Measurements from ENCODE around the gene S100A6. TPM values are rescaled to one million over a fixed set of nuclear protein-coding genes. Genes with fewer than 3 reads are reported as not detected.

S100A6 gene
- total RNA-seq, 1 donor from 2014 or later = 1,046 TPM

DNA sequence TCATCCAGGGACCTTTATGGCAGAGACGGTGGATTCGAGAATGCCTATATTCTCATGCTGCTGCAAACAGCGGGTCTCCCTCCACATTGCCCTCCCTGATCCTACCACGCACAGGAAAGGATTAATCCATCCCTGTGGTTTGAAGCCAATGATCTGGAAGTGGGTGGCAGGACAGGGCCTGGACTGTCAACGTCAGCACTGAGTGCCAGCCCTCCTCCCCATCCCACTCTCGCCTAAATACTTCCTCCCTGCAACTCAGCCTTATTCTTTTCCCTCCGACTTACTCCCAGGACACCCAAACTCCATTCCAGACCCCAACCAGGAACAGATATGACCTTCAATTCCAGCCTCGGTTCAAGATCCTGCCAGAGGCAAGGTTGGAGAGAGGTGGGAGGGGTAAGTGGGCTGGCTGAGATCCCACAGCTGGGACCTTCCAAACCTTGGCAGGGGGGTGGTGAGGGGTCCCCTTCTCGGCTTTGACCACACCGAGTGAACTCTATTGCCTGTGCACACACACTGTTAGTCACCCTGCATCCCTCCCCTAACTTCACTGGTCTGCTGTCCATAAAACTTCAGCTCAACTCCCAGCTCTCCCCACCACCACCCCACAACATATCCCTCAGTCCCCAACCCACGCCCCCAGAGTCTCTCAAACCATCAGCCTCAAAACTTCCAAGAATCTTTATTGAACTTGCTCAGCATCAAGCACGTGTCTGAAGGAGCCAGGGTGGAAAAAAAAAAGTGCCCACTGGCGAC is 7.3 kb upstream of the S100A6 start:
- Histone ChIP-seq H3K9me3 (no peaks in the 10 kb centered on the region), H3K27ac (peak overlapping the region; percentile 11), H3K4me1 (peaks cover 45% of the 10 kb centered on the region), H3K27me3 (no peaks in the 10 kb centered on the region), H3K4me3 (peak overlapping the region; percentile 59), H3K36me3 (no peaks in the 10 kb centered on the region)
- intact Hi-C loops (cut with DNase I) = no loop called here
- ATAC-seq (no peak), DNase-seq (peak; percentile 10)
- TF ChIP-seq, protein P1, sequence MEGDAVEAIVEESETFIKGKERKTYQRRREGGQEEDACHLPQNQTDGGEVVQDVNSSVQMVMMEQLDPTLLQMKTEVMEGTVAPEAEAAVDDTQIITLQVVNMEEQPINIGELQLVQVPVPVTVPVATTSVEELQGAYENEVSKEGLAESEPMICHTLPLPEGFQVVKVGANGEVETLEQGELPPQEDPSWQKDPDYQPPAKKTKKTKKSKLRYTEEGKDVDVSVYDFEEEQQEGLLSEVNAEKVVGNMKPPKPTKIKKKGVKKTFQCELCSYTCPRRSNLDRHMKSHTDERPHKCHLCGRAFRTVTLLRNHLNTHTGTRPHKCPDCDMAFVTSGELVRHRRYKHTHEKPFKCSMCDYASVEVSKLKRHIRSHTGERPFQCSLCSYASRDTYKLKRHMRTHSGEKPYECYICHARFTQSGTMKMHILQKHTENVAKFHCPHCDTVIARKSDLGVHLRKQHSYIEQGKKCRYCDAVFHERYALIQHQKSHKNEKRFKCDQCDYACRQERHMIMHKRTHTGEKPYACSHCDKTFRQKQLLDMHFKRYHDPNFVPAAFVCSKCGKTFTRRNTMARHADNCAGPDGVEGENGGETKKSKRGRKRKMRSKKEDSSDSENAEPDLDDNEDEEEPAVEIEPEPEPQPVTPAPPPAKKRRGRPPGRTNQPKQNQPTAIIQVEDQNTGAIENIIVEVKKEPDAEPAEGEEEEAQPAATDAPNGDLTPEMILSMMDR (IDR thresholded peaks at IDR 0.05) = no peak

DNA sequence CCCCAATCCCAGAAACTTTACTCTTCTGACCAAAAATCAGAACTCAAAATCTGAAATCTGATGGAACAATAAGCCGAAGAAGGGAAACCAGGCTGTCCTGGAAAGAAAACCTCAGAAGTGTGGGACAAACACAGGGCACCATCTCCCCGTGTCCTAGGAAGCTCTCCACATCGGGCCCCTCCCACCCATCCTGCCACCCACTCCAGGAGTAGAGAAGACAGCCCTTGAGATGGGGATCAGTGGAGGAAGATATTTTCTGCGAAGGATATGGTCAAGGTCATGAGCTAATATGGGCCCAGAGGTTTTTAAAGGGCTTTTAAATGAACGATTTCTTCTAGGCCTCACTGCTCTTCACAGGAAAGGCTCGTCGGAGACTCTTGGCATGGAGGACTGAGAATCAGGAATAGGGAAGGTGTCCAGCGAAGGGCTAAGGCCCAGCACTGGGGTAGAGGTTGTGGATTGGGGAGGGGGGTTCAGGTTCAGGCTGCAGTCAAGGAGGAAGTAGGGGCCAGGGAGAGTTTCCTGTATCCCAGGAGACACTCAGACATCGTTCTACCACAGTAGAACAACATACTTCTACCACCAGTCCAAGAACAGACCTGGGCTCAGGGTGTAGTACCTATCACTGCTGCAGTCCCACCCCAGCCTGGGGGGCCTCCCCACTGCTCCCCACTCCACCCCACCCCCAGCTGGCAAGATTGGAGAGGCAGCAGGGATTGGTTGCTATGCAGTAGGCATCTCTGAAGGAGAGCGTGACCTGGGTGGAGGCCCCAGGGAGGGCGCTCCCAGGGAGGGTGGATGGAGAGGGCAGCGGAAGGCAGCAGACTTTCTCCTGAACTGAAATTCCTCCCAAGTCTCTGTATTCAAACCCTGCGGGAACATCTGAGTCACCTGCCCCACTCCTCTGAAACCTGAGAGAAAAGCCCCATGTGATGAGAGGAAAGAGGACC is 6.1 kb upstream of the S100A6 start:
- no peak overlapping the region for H3K4me3 ChIP-seq
- no peaks in the 10 kb centered on the region for H3K9me3 ChIP-seq
- ATAC-seq (no peak), DNase-seq (peak; percentile 40)
- H3K4me1 ChIP-seq = peaks cover 46% of the 10 kb centered on the region
- TF ChIP-seq, protein P1 (IDR thresholded peaks at IDR 0.05) = no peak
- intact Hi-C loops (cut with DNase I) = no loop called here
- H3K27me3 ChIP-seq = no peaks in the 10 kb centered on the region
- H3K27ac ChIP-seq = peak overlapping the region; percentile 67
- H3K36me3 ChIP-seq = no peaks in the 10 kb centered on the region

DNA sequence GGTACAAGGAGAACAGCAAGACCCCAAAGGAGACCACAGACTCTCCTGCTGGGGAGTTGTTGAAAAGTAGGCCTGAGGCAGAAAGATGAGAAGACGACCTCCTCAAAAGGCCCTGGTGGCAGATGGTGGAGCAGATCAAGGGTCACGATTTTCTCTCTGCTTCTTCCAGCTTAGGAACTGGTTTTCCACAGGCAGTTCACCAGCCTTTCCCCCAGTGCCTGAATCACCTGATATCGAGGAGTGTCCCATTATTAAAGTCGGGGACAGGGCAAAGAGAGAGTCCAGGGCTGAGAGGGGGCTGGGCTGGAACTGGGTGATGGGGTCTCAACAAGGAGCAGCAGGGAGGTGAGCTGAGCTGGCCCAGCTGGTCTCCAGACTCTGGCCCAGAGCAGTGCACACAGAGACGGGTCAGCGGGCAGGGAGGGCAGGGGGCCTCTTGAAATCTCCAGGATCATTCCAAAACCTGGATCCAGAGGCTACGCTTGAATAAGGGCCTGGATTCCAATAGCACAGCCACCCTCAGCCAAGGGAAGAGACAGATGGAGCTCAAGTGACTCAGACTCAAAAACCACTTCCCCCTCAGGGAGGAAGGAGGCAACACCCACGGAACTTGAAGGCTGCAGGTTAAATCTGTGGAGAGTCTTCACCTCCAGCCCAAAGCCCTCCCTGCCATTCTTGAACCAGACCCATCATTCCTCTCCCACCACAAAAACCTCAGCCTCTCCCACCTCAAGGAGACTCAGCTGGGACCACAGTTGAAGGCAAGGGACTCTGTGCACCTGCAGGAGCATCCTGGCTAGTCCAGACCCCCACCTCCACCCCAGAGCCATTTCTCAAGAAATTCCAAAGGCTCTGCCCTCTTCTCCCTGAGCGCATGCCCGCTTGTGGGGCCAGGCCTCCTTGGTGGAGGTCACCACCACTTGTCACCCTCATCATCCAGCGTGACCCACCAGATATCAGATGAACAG is 4.9 kb upstream of the S100A6 start, which contains the start of gene S100A5:
S100A5 (minus strand) TSS at position 541 of the 968 bp plus-strand sequence. CDS start 743 bp downstream, outside the sequence.
- intact Hi-C loops (cut with DNase I) = no loop called here
- H3K9me3 ChIP-seq = no peaks in the 10 kb centered on the region
- peaks cover 42% of the 10 kb centered on the region for H3K4me1 ChIP-seq
- H3K36me3 ChIP-seq = no peaks in the 10 kb centered on the region
- H3K27ac ChIP-seq = peak within 1 kb of the TSS; percentile 67
- TF ChIP-seq, protein P1 (IDR thresholded peaks at IDR 0.05) = no peak
- ATAC-seq (no peak), DNase-seq (peak; percentile 58)
- no peak within 1 kb of the TSS for H3K4me3 ChIP-seq
- H3K27me3 ChIP-seq = no peaks in the 10 kb centered on the region

DNA sequence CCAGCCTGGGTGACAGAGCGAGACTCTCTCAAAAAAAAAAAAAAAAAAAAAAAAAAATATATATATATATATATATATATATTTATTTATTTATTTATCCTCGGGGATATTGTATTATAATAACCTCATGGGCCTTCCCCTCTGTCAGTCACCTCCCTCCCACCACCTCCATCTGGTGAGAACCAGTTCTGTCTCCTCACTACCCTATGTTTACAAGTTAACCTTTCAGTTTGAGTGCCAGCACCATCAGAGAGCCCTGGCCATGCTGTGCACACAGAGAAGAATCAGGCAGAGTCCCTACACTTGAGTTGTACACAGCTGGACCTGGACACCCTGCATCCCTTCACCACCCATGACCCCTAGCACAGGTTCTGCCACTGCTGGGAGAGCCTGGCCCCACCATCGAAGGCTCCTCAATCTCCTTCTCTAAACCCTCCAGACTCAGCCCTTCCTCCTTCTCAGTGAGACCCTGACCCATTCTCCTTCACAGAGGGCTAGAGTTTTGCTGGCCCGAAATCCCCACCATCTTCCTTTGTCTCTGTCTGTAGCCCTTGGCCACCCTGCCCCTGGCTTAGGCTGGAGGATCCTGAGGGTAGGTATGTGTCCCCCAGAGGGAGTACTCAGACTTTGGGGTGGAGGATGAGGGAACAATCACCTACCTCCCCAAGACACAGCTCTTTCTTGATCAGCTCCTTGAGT is 3.8 kb upstream of the S100A6 start:
- Histone ChIP-seq H3K9me3 (no peaks in the 10 kb centered on the region), H3K4me1 (peaks cover 35% of the 10 kb centered on the region), H3K27me3 (no peaks in the 10 kb centered on the region), H3K36me3 (peaks cover 3% of the 10 kb centered on the region), H3K27ac (no peak overlapping the region), H3K4me3 (no peak overlapping the region)
- no peak for ATAC-seq
- TF ChIP-seq, protein P1 (IDR thresholded peaks at IDR 0.05) = no peak
- DNase-seq = peak; percentile 33
- intact Hi-C loops (cut with DNase I) = no loop called here
